Measurements from ENCODE around the gene GNA14.

- TF ChIP-seq CTCF (conservative IDR thresholded peaks at IDR 0.05) (no peak), ZFX (IDR thresholded peaks at IDR 0.05) (no peak)
Measured at GRCh38 chr9:77543131-77543822, 104.8 kb downstream of the GNA14 start.
